ENCODE results near the gene TMEM115. TPM values are rescaled to one million over a fixed set of nuclear protein-coding genes. Genes with fewer than 3 reads are reported as not detected.

Gene TMEM115
- total RNA-seq, 1 donor = 20.3 TPM

DNA sequence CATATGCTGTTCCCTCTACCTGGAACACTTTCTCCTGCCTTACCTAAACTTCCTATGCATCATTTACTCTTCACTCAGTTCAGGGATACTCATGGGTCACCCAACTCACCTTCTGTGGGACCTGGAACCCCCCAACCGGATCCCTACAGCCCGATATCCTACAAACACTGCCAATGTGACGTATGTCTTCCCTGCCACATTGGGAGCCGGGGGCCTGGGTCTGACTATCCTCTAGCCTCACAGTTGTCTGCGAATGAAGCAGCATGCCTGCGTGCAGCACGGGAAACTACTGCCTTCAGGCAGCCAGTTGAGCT is 9.2 kb downstream of the TMEM115 start:
- H3K9me3 ChIP-seq (ENCODE audit: low read depth, low read length) = no peaks in the 10 kb centered on the region
- H3K27me3 ChIP-seq (ENCODE audit: insufficient read depth, low read length) = no peaks in the 10 kb centered on the region
- H3K4me3 ChIP-seq (ENCODE audit: low read length) = peak overlapping the region; percentile 60
- peaks cover 63% of the 10 kb centered on the region for H3K4me1 ChIP-seq (ENCODE audit: insufficient read depth, low read length)

DNA sequence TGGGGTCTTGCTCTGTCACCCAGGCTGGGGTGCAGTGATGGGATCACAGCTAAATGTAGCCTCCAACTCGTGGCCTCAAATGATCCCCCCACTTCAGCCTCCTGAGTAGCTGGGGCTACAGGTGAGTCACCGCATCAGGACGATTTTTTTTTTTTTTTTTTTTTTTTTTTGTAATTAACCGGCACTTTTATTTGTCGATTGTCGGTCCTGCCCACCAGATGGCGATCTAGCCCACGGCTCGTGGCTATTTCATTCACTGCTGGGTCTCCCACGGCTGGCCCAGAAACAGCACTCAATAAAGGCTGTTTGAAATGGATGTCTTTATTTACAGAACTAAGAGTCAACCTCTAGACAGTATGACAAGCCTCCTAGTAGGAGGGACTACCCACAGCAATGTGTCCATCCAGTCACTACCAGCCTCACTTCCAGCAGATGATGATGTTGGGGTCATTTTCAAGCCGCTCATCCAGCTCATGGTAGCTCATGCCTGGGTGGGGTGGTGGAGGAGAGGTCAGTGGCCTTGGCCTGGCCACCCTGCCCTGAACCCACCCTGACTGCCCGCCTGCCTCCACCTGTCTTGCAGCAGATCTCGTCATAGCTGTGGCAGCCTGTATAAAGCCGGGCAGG is 12.0 kb downstream of the TMEM115 start:
- no peaks in the 10 kb centered on the region for H3K27me3 ChIP-seq (ENCODE audit: insufficient read depth, low read length)
- peaks cover 81% of the 10 kb centered on the region for H3K4me1 ChIP-seq (ENCODE audit: insufficient read depth, low read length)
- H3K4me3 ChIP-seq (ENCODE audit: low read length) = no peak overlapping the region
- no peaks in the 10 kb centered on the region for H3K9me3 ChIP-seq (ENCODE audit: low read depth, low read length)

DNA sequence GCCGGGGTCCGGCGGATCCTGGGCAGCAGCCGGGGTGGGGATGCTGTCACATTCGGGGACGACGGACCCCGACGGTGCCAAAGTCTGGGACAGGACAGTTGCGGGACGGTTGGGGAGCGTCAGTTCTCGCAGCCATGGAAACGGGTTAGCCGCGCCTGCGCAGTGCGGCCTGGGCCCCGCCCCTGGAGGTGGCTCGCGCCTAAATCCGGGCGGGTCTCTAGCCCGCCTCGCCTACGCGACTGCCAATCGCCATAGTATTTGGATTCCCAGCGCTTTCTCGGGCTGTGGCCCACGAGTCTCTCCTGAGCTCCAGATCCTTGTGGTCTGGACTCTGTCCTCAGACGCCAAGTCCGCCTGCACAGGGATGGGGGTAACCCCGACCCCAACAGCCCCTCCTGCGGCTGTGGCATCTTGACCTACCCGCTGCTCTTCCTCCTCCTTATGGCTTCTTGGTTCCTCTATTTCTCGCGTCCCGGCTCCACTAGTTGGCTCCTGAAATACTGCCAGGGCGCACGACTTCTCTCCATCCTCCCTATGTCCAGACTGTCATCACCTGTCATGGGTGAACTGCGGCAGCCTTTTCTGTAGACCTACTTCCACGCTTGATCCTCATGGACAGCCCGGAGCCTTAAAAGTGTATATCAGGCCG is 13.6 kb downstream of the TMEM115 start, which contains the start of gene ZMYND10:
Gene ZMYND10 (minus strand): TSS at position 147 of the 649 bp plus-strand sequence. CDS start 153 bp downstream, outside the sequence.
- Histone ChIP-seq H3K4me1 (ENCODE audit: insufficient read depth, low read length) (peaks cover 86% of the 10 kb centered on the region), H3K9me3 (ENCODE audit: low read depth, low read length) (no peaks in the 10 kb centered on the region), H3K4me3 (ENCODE audit: low read length) (peak within 1 kb of the TSS; percentile 10), H3K27me3 (ENCODE audit: insufficient read depth, low read length) (no peaks in the 10 kb centered on the region)

DNA sequence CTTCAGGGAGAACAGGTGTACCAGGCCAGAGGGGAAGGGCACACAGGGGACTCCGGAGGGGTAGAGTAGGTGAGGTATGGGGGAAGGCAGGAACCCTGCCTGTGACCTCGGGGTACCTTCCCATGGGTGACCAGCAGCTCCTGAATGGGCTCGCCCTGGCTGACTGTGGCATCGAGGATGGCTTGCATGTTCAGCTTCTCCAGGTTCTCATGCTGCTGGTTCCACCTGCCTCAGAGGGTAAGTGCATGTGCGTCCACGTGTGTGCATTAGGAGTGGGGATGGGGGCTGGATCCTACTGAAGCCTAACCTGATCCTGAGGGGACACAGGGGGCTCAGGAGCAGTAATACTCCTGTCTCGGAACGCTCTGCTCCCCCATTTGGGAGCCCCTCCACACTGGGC is 14.3 kb downstream of the TMEM115 start:
- Histone ChIP-seq H3K9me3 (ENCODE audit: low read depth, low read length) (no peaks in the 10 kb centered on the region), H3K4me1 (ENCODE audit: insufficient read depth, low read length) (peaks cover 88% of the 10 kb centered on the region), H3K27me3 (ENCODE audit: insufficient read depth, low read length) (no peaks in the 10 kb centered on the region), H3K4me3 (ENCODE audit: low read length) (no peak overlapping the region)

DNA sequence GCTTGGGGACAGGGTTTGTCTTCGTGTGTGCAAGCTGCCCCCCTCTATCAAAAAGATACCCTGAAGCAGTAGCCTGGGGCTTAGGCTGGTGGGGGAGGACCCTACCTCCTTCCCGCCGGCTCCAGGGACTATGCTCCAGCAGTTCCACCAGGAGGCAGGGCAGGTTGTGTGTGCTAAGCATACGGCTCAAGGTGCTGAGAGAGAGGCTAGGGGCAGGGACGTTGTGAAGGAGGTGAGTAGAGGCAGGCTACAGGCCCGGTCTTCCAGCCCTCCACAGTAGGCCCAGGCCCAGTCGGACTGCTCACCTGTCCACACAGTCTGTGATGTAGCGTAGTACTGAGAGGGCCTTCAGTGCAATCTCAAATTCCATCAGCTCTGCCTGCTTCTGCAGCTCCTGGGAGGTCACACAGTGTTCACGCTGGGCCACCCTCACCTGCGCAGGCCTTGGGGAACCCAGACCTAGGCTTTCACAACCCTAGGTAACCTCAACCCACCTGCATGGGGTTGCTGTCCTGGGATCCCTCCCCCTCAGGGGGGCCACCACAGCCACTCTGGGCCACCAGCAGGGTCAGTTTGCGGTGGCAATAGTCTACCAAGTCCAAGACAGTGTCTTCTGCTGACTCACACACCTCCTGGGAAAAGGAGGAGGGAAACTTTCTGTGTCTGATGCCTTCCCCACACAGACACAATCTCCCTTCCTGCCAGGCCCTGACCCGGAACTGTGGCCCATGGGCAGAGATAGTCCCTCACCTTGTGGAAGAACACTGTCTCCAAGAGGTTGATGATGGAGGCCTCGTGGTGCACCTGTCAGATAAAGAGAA is 16.3 kb downstream of the TMEM115 start:
- peaks cover 89% of the 10 kb centered on the region for H3K4me1 ChIP-seq (ENCODE audit: insufficient read depth, low read length)
- H3K9me3 ChIP-seq (ENCODE audit: low read depth, low read length) = no peaks in the 10 kb centered on the region
- no peak overlapping the region for H3K4me3 ChIP-seq (ENCODE audit: low read length)
- H3K27me3 ChIP-seq (ENCODE audit: insufficient read depth, low read length) = no peaks in the 10 kb centered on the region

DNA sequence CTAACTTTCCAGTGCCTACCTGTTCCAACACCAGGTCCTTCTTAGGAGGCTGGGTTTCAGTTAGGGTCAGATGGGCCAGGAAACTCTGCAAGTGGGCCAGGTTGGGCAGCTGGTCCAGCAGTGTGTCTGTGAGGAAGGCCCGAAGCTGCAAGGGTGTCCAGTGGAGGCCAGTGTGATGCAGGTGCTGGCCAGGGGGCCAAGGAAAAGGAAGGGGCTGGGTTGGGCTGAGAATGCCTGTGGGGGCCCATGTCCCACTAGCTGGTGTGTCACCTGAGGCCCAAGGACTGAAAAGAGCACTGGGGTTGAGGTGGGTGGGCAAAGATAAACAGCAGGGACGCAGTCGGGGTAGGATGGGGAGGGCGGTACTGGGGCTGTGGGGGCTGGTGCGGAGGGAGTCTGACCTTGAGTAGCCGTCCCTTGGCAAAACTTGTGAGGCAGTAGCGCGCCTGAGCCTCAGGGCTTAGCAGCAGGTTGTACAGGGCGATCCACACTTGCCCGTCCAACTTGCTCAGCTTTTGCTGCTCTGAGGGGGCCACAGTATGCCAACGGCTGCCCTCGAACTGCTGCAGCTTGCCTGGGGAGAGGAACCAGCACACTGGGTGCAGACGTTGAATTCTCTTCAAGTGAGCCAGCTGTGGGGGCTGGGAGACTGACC is 17.2 kb downstream of the TMEM115 start:
- no peaks in the 10 kb centered on the region for H3K27me3 ChIP-seq (ENCODE audit: insufficient read depth, low read length)
- H3K9me3 ChIP-seq (ENCODE audit: low read depth, low read length) = no peaks in the 10 kb centered on the region
- peaks cover 82% of the 10 kb centered on the region for H3K4me1 ChIP-seq (ENCODE audit: insufficient read depth, low read length)
- H3K4me3 ChIP-seq (ENCODE audit: low read length) = no peak overlapping the region

DNA sequence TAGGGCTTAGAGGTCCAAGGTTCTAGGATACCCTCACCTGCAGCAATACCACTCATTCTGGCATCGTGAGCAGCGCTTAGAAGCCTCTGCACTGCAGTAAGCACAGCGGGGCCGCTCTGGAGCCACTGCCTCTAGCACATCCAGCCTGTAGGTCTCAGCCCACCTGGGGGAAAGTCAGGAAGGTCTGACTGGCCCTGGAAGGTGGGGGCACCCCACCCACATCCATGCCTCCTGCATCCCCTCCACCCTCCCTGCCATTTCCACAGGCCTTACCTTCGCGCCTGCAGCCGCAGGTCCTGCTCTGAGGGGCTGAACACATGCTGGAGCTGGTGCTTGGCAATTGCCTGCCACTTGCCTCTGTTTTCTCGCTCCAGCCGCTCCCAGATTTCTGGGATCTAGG is 17.8 kb downstream of the TMEM115 start:
- no peaks in the 10 kb centered on the region for H3K27me3 ChIP-seq (ENCODE audit: insufficient read depth, low read length)
- no peaks in the 10 kb centered on the region for H3K9me3 ChIP-seq (ENCODE audit: low read depth, low read length)
- peaks cover 80% of the 10 kb centered on the region for H3K4me1 ChIP-seq (ENCODE audit: insufficient read depth, low read length)
- peak overlapping the region; percentile 68 for H3K4me3 ChIP-seq (ENCODE audit: low read length)

DNA sequence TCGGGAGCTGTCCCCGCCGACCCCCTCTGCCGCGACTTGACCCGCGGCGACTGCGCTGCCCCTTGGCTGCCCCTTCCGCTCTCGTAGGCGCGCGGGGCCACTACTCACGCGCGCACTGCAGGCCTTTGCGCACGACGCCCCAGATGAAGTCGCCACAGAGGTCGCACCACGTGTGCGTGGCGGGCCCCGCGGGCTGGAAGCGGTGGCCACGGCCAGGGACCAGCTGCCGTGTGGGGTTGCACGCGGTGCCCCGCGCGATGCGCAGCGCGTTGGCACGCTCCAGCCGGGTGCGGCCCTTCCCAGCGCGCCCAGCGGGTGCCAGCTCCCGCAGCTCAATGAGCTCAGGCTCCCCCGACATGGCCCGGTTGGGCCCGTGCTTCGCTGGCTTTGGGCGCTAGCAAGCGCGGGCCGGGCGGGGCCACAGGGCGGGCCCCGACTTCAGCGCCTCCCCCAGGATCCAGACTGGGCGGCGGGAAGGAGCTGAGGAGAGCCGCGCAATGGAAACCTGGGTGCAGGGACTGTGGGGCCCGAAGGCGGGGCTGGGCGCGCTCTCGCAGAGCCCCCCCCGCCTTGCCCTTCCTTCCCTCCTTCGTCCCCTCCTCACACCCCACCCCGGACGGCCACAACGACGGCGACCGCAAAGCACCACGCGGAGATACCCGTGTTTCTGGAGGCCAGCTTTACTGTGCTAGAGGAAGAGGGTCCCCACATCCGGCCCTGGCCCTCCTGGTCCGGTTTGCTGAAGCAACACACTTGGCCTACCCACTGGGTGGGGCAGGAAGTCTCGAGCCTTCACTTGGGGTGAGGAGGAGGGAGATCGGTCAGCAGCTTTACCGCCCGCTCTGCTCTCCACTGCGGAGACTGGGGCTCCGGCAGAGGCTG is 18.6 kb downstream of the TMEM115 start, which contains the start of gene RASSF1:
Gene RASSF1 (minus strand): TSS at position 389 of the 882 bp plus-strand sequence. CDS start 31 bp downstream, at position 358.
- H3K4me1 ChIP-seq (ENCODE audit: insufficient read depth, low read length) = peaks cover 80% of the 10 kb centered on the region
- no peaks in the 10 kb centered on the region for H3K9me3 ChIP-seq (ENCODE audit: low read depth, low read length)
- no peaks in the 10 kb centered on the region for H3K27me3 ChIP-seq (ENCODE audit: insufficient read depth, low read length)
- peak within 1 kb of the TSS; percentile 68 for H3K4me3 ChIP-seq (ENCODE audit: low read length)

DNA sequence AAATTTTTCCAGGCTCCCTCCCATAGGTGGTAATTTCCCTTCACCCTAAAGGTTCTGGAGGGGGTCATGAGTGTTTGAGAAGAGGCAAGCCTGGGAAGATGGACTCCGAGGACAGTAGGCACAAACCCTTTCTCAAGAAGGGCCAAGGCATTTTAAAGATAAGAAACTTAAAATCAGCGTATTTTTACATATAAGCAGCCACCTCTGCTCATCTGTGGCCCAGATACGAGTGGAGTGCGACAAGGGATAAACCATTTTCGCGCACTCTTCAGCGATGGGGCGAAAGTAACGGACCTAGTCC is 19.2 kb downstream of the TMEM115 start:
- H3K4me1 ChIP-seq (ENCODE audit: insufficient read depth, low read length) = peaks cover 80% of the 10 kb centered on the region
- no peaks in the 10 kb centered on the region for H3K9me3 ChIP-seq (ENCODE audit: low read depth, low read length)
- no peaks in the 10 kb centered on the region for H3K27me3 ChIP-seq (ENCODE audit: insufficient read depth, low read length)
- peak overlapping the region; percentile 68 for H3K4me3 ChIP-seq (ENCODE audit: low read length)

DNA sequence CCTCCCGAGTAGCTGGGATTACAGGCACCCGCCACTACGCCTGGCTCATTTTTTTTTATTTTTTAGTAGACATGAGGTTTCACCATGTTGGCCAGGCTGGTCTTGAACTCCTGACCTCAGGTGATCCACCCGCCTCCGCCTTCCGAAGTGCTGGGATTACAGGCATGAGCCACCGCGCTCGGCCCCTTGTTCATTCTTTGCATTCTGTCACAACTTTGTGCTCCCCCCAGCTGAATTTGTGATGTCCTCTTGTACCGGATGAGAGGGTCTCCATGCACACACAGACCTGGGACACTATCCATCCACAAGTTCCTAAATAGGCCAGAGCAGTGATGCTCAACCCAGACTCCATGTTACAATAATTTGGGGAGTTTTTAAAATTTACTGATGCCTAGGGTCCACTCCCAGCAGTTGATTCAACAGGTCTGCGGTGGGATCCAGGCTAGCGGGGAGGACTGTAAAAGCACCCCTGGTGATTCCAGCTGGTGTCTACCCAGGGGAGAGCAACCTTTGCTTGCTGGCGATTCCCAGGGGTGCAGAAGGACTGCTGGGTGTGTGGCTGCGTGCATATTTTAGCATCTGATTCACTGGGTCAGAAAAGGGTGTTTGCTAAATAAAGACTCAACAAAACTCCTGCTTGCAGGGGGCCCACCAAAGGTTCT is 19.7 kb downstream of the TMEM115 start:
- peak overlapping the region; percentile 68 for H3K4me3 ChIP-seq (ENCODE audit: low read length)
- H3K27me3 ChIP-seq (ENCODE audit: insufficient read depth, low read length) = no peaks in the 10 kb centered on the region
- no peaks in the 10 kb centered on the region for H3K9me3 ChIP-seq (ENCODE audit: low read depth, low read length)
- H3K4me1 ChIP-seq (ENCODE audit: insufficient read depth, low read length) = peaks cover 82% of the 10 kb centered on the region

DNA sequence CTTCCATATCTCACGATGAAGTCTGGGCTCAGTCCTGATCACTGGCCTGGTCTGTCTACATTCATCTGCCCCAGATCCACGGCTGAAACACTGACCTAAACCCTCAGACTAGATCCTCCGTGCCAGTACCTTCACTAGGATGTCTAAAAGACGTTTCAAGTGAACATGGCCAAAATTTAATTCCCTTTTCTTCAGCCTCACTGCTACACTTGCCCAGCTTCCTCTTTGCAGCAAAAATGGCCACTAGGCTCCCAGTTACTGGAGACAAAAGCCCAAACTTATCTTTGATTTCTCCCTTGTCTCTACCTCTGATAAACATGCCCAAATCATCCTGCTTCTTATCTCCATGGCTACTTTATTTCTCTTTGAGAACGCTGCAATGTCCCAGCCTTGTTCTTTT is 20.4 kb downstream of the TMEM115 start:
- Histone ChIP-seq H3K4me3 (ENCODE audit: low read length) (peak overlapping the region; percentile 68), H3K27me3 (ENCODE audit: insufficient read depth, low read length) (no peaks in the 10 kb centered on the region), H3K9me3 (ENCODE audit: low read depth, low read length) (no peaks in the 10 kb centered on the region), H3K4me1 (ENCODE audit: insufficient read depth, low read length) (peaks cover 88% of the 10 kb centered on the region)

DNA sequence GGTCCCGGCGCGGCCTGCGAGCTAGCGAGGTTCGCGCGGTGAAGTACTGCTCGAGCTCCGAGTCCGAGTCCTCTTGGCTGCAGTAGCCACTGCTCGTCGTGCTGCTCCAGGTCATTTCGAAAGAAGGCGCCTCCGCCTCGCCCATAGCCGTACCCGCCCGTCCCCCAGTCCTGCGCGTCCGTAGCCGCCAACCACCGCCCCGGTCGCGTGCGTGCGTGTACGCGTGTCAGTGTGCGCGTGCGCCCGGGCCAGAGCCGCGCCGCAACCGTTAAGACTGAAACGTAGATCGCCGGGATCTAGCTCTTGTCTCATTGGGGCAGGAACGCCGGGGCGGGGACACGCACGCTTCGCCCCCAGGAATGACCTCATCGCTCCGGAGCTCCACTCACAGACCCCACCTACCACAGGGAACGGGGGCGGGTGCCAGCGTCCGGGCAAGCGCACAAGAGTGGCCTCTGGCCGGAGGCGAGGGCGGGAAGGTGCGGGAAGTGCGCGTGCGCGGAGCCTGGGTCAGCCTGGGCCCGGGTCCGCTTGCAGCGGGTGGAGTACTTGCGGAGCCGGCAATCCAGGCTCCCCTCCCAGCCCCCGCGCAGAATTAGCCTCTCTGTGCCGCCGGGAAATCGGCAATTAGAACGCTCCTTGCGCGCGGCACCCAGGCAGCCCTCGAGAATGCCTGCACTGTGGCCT is 22.0 kb downstream of the TMEM115 start:
- Histone ChIP-seq H3K4me1 (ENCODE audit: insufficient read depth, low read length) (peaks cover 86% of the 10 kb centered on the region), H3K4me3 (ENCODE audit: low read length) (peak overlapping the region; percentile 68), H3K27me3 (ENCODE audit: insufficient read depth, low read length) (no peaks in the 10 kb centered on the region), H3K9me3 (ENCODE audit: low read depth, low read length) (no peaks in the 10 kb centered on the region)

DNA sequence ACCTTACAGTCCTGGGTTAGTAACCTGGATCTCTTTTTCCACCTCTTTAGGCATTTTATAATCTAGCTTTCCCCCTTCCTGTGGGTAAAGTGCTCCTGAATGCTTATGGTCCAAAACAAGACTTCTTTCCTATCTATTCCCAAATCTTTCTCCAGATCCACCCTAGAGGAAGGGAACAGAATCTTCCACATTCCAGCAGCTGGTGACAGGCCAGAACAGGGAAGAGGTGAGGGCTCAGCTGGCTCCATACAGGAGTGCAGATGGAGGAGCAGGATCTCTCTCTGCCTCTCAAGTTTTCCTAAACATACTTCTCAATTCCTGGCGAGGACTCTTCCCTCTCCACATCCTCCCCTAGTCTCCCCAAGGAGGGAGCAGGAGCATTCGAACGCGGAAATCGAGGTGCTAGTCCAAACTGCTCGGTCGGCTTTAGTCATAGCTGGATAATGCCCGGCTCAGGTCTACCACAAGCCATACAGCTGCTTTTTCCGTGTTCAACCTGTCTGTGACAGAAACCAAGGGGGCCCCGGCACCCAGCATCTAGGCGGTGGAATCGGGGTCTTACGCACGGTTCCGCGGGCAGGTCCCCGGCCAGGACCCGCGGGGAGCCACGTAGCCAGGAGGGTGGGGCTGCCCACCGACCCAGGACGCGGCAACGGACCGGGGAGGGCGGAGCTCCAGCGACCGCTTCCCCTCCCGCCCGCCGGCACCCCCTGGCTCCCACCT is 22.7 kb downstream of the TMEM115 start:
- Histone ChIP-seq H3K4me3 (ENCODE audit: low read length) (peak overlapping the region; percentile 68), H3K27me3 (ENCODE audit: insufficient read depth, low read length) (no peaks in the 10 kb centered on the region), H3K9me3 (ENCODE audit: low read depth, low read length) (no peaks in the 10 kb centered on the region), H3K4me1 (ENCODE audit: insufficient read depth, low read length) (peaks cover 79% of the 10 kb centered on the region)

All from mononuclear cell (primary cell).